ENCODE results near the gene C16orf78. TPM values are rescaled to one million over a fixed set of nuclear protein-coding genes. Genes with fewer than 3 reads are reported as not detected.

C16orf78 gene
- not detected in 2 replicates for total RNA-seq

GRCh38 chr16:49373504-49373903 lies at the start of gene C16orf78:
Gene C16orf78, plus strand, starts transcription at chr16:49373804. Its CDS starts 136 bp downstream, at chr16:49373940.

Other genes starting within 250 kb of the C16orf78 start
- not detected in 2 replicates for gene CBLN1, start 92.0 kb upstream of the C16orf78 start, total RNA-seq